AG04449 (cell line): ENCODE results near the gene ALG12.

Experiments
- CTCF ChIA-PET: fragments of 350-600 bp; formaldehyde crosslinking; extraction: SDS; loops from one replicate; lab custom pipeline; 2021; ENCODE audit warnings: antibody characterized with exemption; lab: Yijun Ruan, JAX
- POLR2A ChIA-PET: fragments of 400-600, 350-600 bp; formaldehyde crosslinking; extraction: SDS; loops from one replicate; lab custom pipeline; 2020; ENCODE audit warnings: antibody characterized with exemption, inconsistent platforms; lab: Yijun Ruan, JAX
- DNase-seq: peaks from one replicate; pipeline ENCODE4 v3.0.0-alpha.2; 2010; ENCODE audit warnings: low read depth, low spot score
- H3K4me3 ChIP-seq: 2 replicates; pipeline ENCODE4 v1.5.1; 2011; ENCODE audit warnings: low read depth, mild to moderate bottlenecking, control low read depth, low read length
- TF ChIP-seq, protein P1 (sequence below): IDR thresholded peaks from one replicate; pipeline ENCODE4 v1.5.1; 2011; ENCODE audit warnings: mild to moderate bottlenecking, moderate library complexity, low read length, control low read depth, inconsistent platforms; ENCODE audit not compliant: insufficient read depth; ENCODE audit errors: missing control alignments

Gene ALG12

GRCh38 chr22:49896201-49896600 lies 22.0 kb downstream of the ALG12 start:
- POLR2A ChIA-PET, result no interaction called here
- H3K4me3 ChIP-seq, result no peak overlapping the region
- TF ChIP-seq, protein P1, sequence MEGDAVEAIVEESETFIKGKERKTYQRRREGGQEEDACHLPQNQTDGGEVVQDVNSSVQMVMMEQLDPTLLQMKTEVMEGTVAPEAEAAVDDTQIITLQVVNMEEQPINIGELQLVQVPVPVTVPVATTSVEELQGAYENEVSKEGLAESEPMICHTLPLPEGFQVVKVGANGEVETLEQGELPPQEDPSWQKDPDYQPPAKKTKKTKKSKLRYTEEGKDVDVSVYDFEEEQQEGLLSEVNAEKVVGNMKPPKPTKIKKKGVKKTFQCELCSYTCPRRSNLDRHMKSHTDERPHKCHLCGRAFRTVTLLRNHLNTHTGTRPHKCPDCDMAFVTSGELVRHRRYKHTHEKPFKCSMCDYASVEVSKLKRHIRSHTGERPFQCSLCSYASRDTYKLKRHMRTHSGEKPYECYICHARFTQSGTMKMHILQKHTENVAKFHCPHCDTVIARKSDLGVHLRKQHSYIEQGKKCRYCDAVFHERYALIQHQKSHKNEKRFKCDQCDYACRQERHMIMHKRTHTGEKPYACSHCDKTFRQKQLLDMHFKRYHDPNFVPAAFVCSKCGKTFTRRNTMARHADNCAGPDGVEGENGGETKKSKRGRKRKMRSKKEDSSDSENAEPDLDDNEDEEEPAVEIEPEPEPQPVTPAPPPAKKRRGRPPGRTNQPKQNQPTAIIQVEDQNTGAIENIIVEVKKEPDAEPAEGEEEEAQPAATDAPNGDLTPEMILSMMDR, result no peak
- no peak for DNase-seq
- CTCF ChIA-PET, result no interaction called here

DNA sequence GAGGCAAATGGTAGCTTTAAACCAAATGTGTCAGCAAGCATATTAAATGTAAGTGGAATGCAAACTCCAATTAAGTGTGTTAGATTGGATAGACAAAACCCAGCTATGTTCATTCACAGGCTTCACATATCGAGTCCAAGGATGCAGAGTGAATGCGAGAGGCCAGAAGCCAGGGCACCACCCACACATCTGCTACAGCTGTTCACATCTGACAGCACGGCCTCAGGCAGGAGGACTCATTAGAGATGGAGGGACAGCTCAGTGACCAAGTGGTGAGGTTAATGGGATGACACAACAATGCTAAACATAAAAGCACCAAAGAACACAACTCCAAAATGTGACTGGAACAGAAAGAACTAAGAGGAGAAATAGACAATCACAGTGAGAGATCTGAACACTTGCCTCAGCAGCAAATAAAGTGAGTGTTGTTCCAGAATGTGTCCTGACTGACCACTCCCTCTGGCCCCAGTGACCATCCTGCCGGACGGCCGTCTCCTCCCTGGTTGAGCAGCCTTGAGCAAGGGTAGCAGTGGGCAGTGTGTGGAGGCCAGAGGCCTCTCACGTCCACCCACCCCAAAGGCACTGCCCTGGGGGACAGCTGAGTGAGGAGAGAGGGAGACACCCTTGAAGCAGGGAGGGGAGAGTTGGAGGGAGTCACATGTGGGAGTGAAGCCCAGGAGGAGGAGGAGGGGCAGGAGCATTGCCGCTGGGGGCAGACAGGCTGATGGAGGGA lies 23.8 kb downstream of the ALG12 start:
- POLR2A ChIA-PET, result interaction anchor here (0.8 kb wide), 1 partner anchor 22 kb away, joined by 3 read pairs; no protein-coding TSS in a partner anchor
- TF ChIP-seq, protein P1, result no peak
- CTCF ChIA-PET, result no interaction called here
- H3K4me3 ChIP-seq, result no peak overlapping the region
- no peak for DNase-seq

GRCh38 chr22:49893025-49893424 lies 25.2 kb downstream of the ALG12 start:
- CTCF ChIA-PET, result no interaction called here
- H3K4me3 ChIP-seq, result no peak overlapping the region
- TF ChIP-seq, protein P1, result no peak
- POLR2A ChIA-PET, result no interaction called here
- no peak for DNase-seq

DNA sequence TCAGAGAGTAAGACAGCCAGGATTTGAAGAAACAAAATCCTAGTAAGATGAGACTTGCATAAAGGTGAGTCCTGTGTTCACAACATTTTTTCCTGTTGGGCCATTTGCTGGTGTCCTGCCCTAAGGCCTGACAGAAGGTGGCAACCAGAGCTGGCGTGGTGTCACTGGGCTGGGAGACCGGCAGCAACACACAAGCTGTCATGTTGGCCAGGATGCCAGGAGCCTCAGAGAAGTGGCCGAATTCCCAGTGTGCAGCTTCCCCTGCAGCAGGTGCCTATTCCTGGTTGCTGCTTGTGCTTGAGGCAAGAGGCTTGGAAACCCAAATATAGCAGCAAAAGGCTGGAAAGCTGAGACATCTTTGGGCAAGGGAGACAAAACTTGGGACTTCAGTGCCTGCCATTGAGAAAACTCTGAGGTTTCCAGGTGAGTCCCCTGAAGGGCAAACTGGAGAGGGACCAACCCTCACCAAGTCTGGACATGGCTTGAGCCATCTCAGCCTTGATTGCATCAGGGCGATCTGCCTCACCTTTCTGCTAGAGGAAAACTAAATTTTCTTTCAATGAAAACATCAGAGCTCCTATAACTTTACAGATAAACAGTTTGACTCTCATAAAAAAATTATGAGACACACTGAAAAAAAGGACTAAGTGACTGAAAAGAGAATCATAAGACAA lies 25.9 kb downstream of the ALG12 start:
- POLR2A ChIA-PET, result no interaction called here
- TF ChIP-seq, protein P1, result no peak
- no peak for DNase-seq
- CTCF ChIA-PET, result no interaction called here
- no peak overlapping the region for H3K4me3 ChIP-seq

- POLR2A ChIA-PET, result no interaction called here
- TF ChIP-seq, protein P1, result no peak
- DNase-seq, result no peak
- H3K4me3 ChIP-seq, result no peak overlapping the region
- CTCF ChIA-PET, result interaction anchor here (0.7 to 1.0 kb wide), 2 partner anchors 9 to 141 kb away, joined by 3 read pairs; no protein-coding TSS in a partner anchor
Measured at GRCh38 chr22:49889071-49889470, 29.2 kb downstream of the ALG12 start.

DNA sequence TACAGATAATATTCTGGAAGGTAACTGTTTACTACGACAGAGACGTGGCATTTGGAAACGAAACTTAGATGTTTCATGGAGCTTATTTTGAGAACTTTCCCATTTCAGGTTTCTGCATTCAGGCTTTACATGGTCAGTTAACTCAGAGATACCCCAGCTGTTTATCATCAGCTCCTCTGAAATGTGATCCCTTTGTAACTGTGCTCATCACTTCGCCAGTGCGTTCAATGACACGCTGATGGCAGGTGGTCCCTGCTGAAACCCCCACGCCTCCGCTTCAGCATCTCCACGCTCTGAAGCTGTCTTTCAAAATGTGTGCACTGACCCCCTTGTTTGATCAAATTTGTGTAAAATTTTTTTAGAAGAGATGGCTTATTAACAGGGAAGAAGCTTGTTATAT lies 30.5 kb downstream of the ALG12 start:
- no peak for DNase-seq
- ChIA-PET CTCF (interaction anchor here (0.7 to 1.9 kb wide), 2 partner anchors 11 to 19 kb away, joined by 3 to 4 read pairs; no protein-coding TSS in a partner anchor), POLR2A (no interaction called here)
- no peak overlapping the region for H3K4me3 ChIP-seq
- TF ChIP-seq, protein P1, result no peak
